Neuronal stem cell (in vitro differentiated cells): ENCODE data around the gene HSPG2.

Source experiments
- DNase-seq: peaks from one replicate; pipeline ENCODE4 v3.0.0-alpha.2; 2013; ENCODE audit warnings: low spot score
- H2AFZ ChIP-seq: one replicate; pipeline ENCODE4 v1.6.1; 2013; ENCODE audit warnings: mild to moderate bottlenecking, low read length, inconsistent platforms
- H2AK5ac ChIP-seq: 2 replicates; pipeline ENCODE4 v1.6.1; 2013; ENCODE audit warnings: low read depth, mild to moderate bottlenecking, inconsistent platforms, low read length, moderate library complexity, mixed read lengths
- H2BK120ac ChIP-seq: 2 replicates; pipeline ENCODE4 v1.6.1; 2013; ENCODE audit warnings: low read depth, mild to moderate bottlenecking, inconsistent platforms, low read length, moderate library complexity, mixed read lengths
- H2BK12ac ChIP-seq: one replicate; pipeline ENCODE4 v1.6.1; 2013; ENCODE audit warnings: low read length, inconsistent platforms
- H2BK15ac ChIP-seq: 2 replicates; pipeline ENCODE4 v1.6.1; 2013; ENCODE audit warnings: mild to moderate bottlenecking, low read length, inconsistent platforms, mixed read lengths
- H2BK5ac ChIP-seq: one replicate; pipeline ENCODE4 v1.6.1; 2013; ENCODE audit warnings: inconsistent platforms, mild to moderate bottlenecking, low read length, moderate library complexity
- H3K14ac ChIP-seq: one replicate; pipeline ENCODE4 v1.6.1; 2013; ENCODE audit warnings: low read length, inconsistent platforms
- H3K18ac ChIP-seq: 2 replicates; pipeline ENCODE4 v1.6.1; 2013; ENCODE audit warnings: low read length, inconsistent platforms
- H3K23ac ChIP-seq: 2 replicates; pipeline ENCODE4 v1.6.1; 2013; ENCODE audit warnings: low read depth, mild to moderate bottlenecking, mixed read lengths, low read length, inconsistent platforms; ENCODE audit not compliant: poor library complexity
- H3K27ac ChIP-seq: replicated peaks from 3 replicates; pipeline ENCODE4 v1.5.1; 2013; ENCODE audit warnings: low read length, inconsistent platforms
- H3K27me3 ChIP-seq, 3 experiments: 2 replicates each; pipeline ENCODE4 v1.6.1; 2013; ENCODE audit warnings: low read length in 3 of 3, mild to moderate bottlenecking in 2 of 3, inconsistent platforms in 1 of 3, low read depth in 1 of 3, mixed read lengths in 1 of 3, moderate library complexity in 1 of 3; ENCODE audit not compliant: control insufficient read depth in 3 of 3, insufficient read depth in 3 of 3
- H3K36me3 ChIP-seq, 2 donors: replicated peaks in 1 of 2; 2 replicates each; pipeline ENCODE4 v1.6.1; 2013; ENCODE audit warnings: low read length in 2 of 2; ENCODE audit not compliant: control insufficient read depth in 2 of 2, insufficient read depth in 2 of 2
- H3K4ac ChIP-seq: 2 replicates; pipeline ENCODE4 v1.6.1; 2013; ENCODE audit warnings: inconsistent platforms, mild to moderate bottlenecking, low read length, moderate library complexity
- H3K4me1 ChIP-seq, 2 donors: 1 replicate in 1 of 2; 2 replicates in 1 of 2; pipeline ENCODE4 v1.6.1; 2013; ENCODE audit warnings: low read length in 2 of 2, low read depth in 1 of 2; ENCODE audit not compliant: control insufficient read depth in 2 of 2, insufficient read depth in 1 of 2
- H3K4me2 ChIP-seq: one replicate; pipeline ENCODE4 v1.6.1; 2013; ENCODE audit warnings: mild to moderate bottlenecking, low read length, inconsistent platforms; ENCODE audit not compliant: insufficient read depth, poor library complexity, severe bottlenecking
- H3K4me3 ChIP-seq, 2 donors: 2 replicates each; pipeline ENCODE4 v1.5.1; 2013; ENCODE audit warnings: low read length in 2 of 2, mild to moderate bottlenecking in 2 of 2, inconsistent platforms in 1 of 2, moderate library complexity in 1 of 2
- H3K79me1 ChIP-seq: one replicate; pipeline ENCODE4 v1.6.1; 2013; ENCODE audit warnings: low read depth, mild to moderate bottlenecking, inconsistent platforms, low read length, moderate library complexity
- H3K9ac ChIP-seq: one replicate; pipeline ENCODE4 v1.6.1; 2013; ENCODE audit warnings: mild to moderate bottlenecking, low read depth, low read length, inconsistent platforms; ENCODE audit not compliant: poor library complexity
- H3K9me3 ChIP-seq, 2 donors: replicated peaks in 1 of 2; 2 replicates each; pipeline versions ENCODE3 to v1.6.1; 2013; ENCODE audit warnings: low read length in 2 of 2, mild to moderate bottlenecking in 2 of 2, inconsistent platforms in 1 of 2, low read depth in 1 of 2, mixed read lengths in 1 of 2, moderate library complexity in 1 of 2; ENCODE audit not compliant: control insufficient read depth in 2 of 2, insufficient read depth in 1 of 2
- H4K8ac ChIP-seq: one replicate; pipeline ENCODE4 v1.6.1; 2013; ENCODE audit warnings: low read depth, mild to moderate bottlenecking, inconsistent platforms, low read length, moderate library complexity
- H4K91ac ChIP-seq: one replicate; pipeline ENCODE4 v1.6.1; 2013; ENCODE audit warnings: low read length, low read depth, mild to moderate bottlenecking, inconsistent platforms; ENCODE audit not compliant: poor library complexity
- WGBS, 2 donors: extraction: QIAGEN DNeasy Blood & Tissue Kit; methylation state at CpG; one replicate each; pipeline ENCODE4 v1.1.7; 2013; ENCODE audit warnings: missing lambda C conversion rate in 2 of 2, mixed read lengths in 1 of 2; ENCODE audit not compliant: insufficient read length in 2 of 2, insufficient replicate concordance in 1 of 2; ENCODE audit errors: extremely low coverage in 2 of 2; 5-methylcytosine and 5-hydroxymethylcytosine counted together

Gene HSPG2

DNA sequence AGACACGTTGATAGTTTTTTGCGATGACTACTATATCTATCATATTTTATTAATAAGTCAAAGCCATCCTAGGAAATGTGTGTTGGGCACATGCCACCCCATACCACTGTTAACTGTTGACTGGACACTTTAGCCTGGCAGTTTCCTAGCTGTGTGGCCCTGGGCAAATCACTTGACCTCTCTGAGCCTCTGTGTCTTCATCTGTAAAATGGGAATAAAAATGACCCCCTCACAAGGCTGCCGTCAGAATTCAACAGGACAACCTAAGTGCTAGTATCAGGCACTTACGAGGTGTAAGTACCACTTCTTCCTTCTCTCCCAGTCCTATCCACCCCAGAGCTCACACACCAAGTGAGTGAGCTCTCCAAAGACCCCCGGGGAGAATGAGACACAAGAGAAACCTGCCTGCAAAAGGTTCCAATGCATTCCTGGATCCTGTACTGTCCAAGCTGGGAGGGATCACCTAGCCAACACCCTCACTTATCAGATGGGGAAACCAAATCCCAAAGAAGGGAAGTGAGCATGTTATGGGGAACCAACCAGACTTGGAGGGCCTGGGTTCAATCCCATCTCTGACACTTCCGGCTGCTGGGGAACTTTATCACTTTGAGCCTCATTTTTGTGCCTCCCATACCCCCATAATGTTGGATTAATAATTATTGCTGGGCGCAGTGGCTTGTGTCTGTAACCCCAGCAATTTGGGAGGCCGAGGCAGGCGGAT, 24.9 kb downstream of the HSPG2 start:
- Histone ChIP-seq H3K23ac (no peak overlapping the region), H3K27me3 (no peaks in the 10 kb centered on the region), H3K14ac (no peak overlapping the region), H3K27ac (no peak overlapping the region), H4K8ac (no peak overlapping the region), H3K4me3 (no peak overlapping the region), H3K36me3 (peaks cover 0 to 2% of the 10 kb centered on the region in 2 donors), H2BK15ac (no peak overlapping the region), H3K79me1 (peaks cover 3% of the 10 kb centered on the region), H3K18ac (no peak overlapping the region), H4K91ac (no peak overlapping the region), H3K4me1 (peaks cover 22 to 32% of the 10 kb centered on the region in 2 donors), H2BK120ac (no peak overlapping the region), H2AK5ac (no peak overlapping the region), H2BK12ac (no peak overlapping the region), H3K9me3 (no peaks in the 10 kb centered on the region), H3K4me2 (no peak overlapping the region), H3K9ac (no peak overlapping the region), H2AFZ (no peak overlapping the region), H3K4ac (no peak overlapping the region), H2BK5ac (no peak overlapping the region)
- WGBS, 2 donors: no CpG with 5 or more reads among the region's 9 CpGs
- DNase-seq: no peak

DNA sequence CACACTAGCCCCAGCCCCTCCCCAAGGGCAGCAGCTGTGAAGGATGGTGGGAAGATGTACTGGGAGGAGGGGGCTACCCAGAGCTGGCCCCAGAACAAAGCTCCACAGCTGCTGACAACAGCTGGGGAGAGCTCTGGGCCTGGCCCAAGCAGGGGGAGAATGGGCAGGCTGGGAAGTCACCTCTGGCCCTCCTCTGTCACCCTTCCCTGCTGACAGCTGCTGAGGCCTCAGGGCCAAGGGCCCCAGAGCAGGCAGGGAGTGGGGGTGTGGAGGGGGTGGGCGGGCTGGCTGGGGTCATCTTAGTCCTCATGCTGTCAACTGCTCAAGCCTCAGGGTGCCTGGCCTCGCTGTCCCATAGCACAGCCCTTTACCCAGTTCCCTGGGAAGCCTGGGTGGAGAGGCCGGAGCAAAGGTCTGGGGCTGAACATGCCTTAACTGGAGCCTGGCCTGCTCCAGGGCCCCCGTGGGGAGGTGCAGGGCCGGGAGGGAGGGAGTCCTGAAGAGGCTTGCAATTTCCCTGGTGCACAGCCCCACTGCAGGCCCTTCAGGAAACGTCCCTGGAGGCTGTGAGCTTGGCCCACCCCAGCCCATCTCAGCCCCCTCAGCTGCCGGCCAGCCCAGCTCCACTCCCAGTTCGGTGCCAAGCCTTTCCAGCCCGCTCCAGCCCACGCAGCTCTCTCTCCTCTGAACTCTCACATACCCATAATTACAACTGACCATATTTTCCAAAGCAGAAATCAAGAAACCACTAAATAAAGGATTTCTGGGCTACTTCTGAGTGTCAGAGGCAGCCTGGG, 25.7 kb downstream of the HSPG2 start:
- Histone ChIP-seq H3K27me3 (no peaks in the 10 kb centered on the region), H3K27ac (no peak overlapping the region), H3K18ac (peak overlapping the region; percentile 68), H2BK5ac (no peak overlapping the region), H4K8ac (no peak overlapping the region), H3K9ac (no peak overlapping the region), H3K4me3 (no peak overlapping the region), H3K79me1 (peaks cover 3% of the 10 kb centered on the region), H3K9me3 (no peaks in the 10 kb centered on the region), H2AFZ (no peak overlapping the region), H3K4me2 (no peak overlapping the region), H3K4ac (no peak overlapping the region), H4K91ac (no peak overlapping the region), H3K14ac (no peak overlapping the region), H2BK120ac (no peak overlapping the region), H2BK15ac (peak overlapping the region; percentile 56), H3K36me3 (no peaks in the 10 kb centered on the region), H2AK5ac (peak overlapping the region; percentile 85), H3K4me1 (peaks cover 22 to 35% of the 10 kb centered on the region in 2 donors), H3K23ac (peak overlapping the region; percentile 35), H2BK12ac (no peak overlapping the region)
- DNase-seq: no peak
- WGBS, 2 donors: no CpG with 5 or more reads among the region's 10 CpGs

DNA sequence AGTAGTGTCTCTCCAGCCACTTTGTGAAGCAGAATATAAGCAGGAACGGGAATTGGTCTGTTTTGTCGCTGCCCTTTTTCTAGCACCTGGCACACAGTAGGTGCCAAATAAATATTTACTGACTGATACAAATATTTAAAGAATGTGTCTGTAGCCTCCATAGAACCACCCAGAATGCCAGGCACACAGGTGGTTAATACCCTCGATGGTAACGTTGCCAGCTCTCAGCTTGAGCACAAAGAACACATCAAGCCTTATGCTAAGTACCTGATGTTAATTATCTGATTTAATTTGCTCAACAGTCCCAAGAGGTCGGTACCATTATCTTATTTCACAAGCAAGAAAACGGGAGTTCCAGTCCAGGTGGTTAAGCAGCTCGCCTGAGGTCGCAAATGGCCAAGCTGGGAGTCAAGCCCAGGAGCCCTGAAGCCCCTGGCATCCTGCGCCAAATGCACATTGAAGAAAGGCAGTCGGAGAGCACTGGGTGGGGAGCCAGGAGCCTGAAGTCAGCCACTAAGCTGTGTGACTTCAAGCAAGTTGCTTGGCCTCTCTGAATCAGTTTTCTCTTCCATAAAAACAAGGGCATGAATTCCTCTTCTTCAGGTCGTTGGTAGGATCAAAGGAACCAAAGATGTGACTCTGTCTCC, 26.4 kb downstream of the HSPG2 start:
- Histone ChIP-seq H2AK5ac (no peak overlapping the region), H3K23ac (no peak overlapping the region), H3K36me3 (no peaks in the 10 kb centered on the region), H2AFZ (no peak overlapping the region), H4K8ac (no peak overlapping the region), H2BK12ac (no peak overlapping the region), H3K18ac (no peak overlapping the region), H3K27ac (peak overlapping the region; percentile 72), H3K27me3 (no peaks in the 10 kb centered on the region), H3K14ac (no peak overlapping the region), H3K4me1 (peaks cover 22 to 38% of the 10 kb centered on the region in 2 donors), H3K4ac (no peak overlapping the region), H3K79me1 (peaks cover 3% of the 10 kb centered on the region), H3K9ac (no peak overlapping the region), H3K4me2 (no peak overlapping the region), H2BK5ac (no peak overlapping the region), H4K91ac (no peak overlapping the region), H3K4me3 (no peak overlapping the region), H2BK15ac (no peak overlapping the region), H2BK120ac (no peak overlapping the region), H3K9me3 (no peaks in the 10 kb centered on the region)
- DNase-seq: no peak
- WGBS, 2 donors: no CpG with 5 or more reads among the region's 11 CpGs
